Left renal cortex interstitium (tissue), 4 donors: ENCODE measurements around the gene DAPL1. TPM values are rescaled to one million over a fixed set of nuclear protein-coding genes. Genes with fewer than 3 reads are reported as not detected.

Experiments used
- polyA plus RNA-seq, 4 donors: library from polyadenylated mRNA; unstranded; fragments of 120-200 nt; gene quantifications; one replicate each; pipeline ENCODE4 v1.2.1, GENCODE V29; 2013; ENCODE audit not compliant: insufficient read length in 4 of 4

The DAPL1 gene
- polyA plus RNA-seq, 4 donors: 32.6 to 58.9 (median 43.8) TPM

Other genes starting within 250 kb of the DAPL1 start
- gene TANC1, start 173.3 kb downstream of the DAPL1 start, polyA plus RNA-seq: 10 to 100 TPM; 51.3 to 61.5 (median 55.7) TPM